Transverse colon (tissue), 4 donors: Measurements from ENCODE around the gene PTPRC. TPM values are rescaled to one million over a fixed set of nuclear protein-coding genes. Genes with fewer than 3 reads are reported as not detected.

Experiments
- DNase-seq: peaks from one replicate; pipeline ENCODE4 v3.0.0-alpha.2; 2019
- H3K27ac ChIP-seq, 4 donors: fragments of 200-600 bp; sonication (generic); 2 replicates each; pipeline ENCODE4 v1.5.1; 2016 to 2018; ENCODE audit warnings: inconsistent platforms in 4 of 4
- H3K27me3 ChIP-seq: fragments of 200-600 bp; sonication (generic); 2 replicates; pipeline ENCODE4 v1.5.1; 2017; ENCODE audit warnings: inconsistent platforms
- H3K36me3 ChIP-seq, 4 donors: fragments of 200-600 bp; sonication (generic); 2 replicates each; pipeline ENCODE4 v1.5.1; 2017 to 2019; ENCODE audit warnings: inconsistent platforms in 4 of 4
- H3K4me1 ChIP-seq, 4 donors: fragments of 200-600 bp; sonication (generic); 2 replicates each; pipeline ENCODE4 v1.5.1; 2017 to 2020; ENCODE audit warnings: inconsistent platforms in 4 of 4
- H3K4me3 ChIP-seq, 4 donors: fragments of 200-600 bp; sonication (generic); 1 replicate in 1 of 4; 2 replicates in 3 of 4; pipeline versions ENCODE4 v1.5.1 to v1.6.1; 2017 to 2019; ENCODE audit warnings: inconsistent platforms in 4 of 4
- H3K9me3 ChIP-seq, 2 donors: fragments of 200-600 bp; sonication (generic); 2 replicates each; pipeline ENCODE4 v1.5.1; 2017 to 2019; ENCODE audit warnings: inconsistent platforms in 2 of 2
- EP300 ChIP-seq: sonication (generic); formaldehyde crosslinking; IDR thresholded peaks from one replicate; pipeline ENCODE4 v1.6.1; 2017; ENCODE audit warnings: antibody characterized with exemption, low read depth
- POLR2A ChIP-seq: fragments of 450-650 bp; IDR thresholded peaks from one replicate; pipeline ENCODE4 v1.6.1; 2016; ENCODE audit warnings: antibody characterized with exemption, mild to moderate bottlenecking, moderate library complexity
- POLR2AphosphoS5 ChIP-seq, 3 donors: sonication (generic); formaldehyde crosslinking; IDR thresholded peaks; one replicate each; pipeline ENCODE4 v1.6.1; 2016; ENCODE audit warnings: antibody characterized with exemption in 3 of 3
- WGBS, 2 donors: methylation state at CpG; one replicate each; pipeline ENCODE4 v1.1.5; 2018; ENCODE audit warnings: low coverage in 1 of 2; 5-methylcytosine and 5-hydroxymethylcytosine counted together
- in situ Hi-C, 4 donors: fragments of 200-750 bp; cut with MboI; loops; one replicate each; pipeline versions ENCODE4 v1.15.0 to v1.15.1; 2017; ENCODE audit warnings: low sequenced_read_pairs in 3 of 4, low pct_ligation_motif_present in 1 of 4, low pct_unique_long_range_greater_than_20kb in 1 of 4
- intact Hi-C: fragments of 100-400 bp; cut with DNase I; formaldehyde crosslinking; loops from one replicate; pipeline ENCODE4 v1.15.1; 2023; ENCODE audit warnings: low total_unique reads
- total RNA-seq, 4 donors: library from RNA; depleted of rRNA; stranded (reverse); fragments of >200 nt; gene quantifications; one replicate each; pipeline ENCODE4 v1.1.0, GENCODE V29; 2016
- TF ChIP-seq, protein P1 (sequence below), 5 experiments: fragments of 200-600 bp in 3 of 5; fragments of 450-650 bp in 2 of 5; sonication (generic) in 3 of 5; IDR thresholded peaks; 1 replicate in 2 of 5; 2 replicates in 3 of 5; pipeline ENCODE4 v1.5.1; 2016 to 2017; ENCODE audit warnings: antibody characterized with exemption in 5 of 5, inconsistent platforms in 3 of 5, mild to moderate bottlenecking in 2 of 5, moderate library complexity in 1 of 5

PTPRC gene
- total RNA-seq, 4 donors from 2014 or later: 6.4 to 50.7 (median 25.6) TPM

DNA sequence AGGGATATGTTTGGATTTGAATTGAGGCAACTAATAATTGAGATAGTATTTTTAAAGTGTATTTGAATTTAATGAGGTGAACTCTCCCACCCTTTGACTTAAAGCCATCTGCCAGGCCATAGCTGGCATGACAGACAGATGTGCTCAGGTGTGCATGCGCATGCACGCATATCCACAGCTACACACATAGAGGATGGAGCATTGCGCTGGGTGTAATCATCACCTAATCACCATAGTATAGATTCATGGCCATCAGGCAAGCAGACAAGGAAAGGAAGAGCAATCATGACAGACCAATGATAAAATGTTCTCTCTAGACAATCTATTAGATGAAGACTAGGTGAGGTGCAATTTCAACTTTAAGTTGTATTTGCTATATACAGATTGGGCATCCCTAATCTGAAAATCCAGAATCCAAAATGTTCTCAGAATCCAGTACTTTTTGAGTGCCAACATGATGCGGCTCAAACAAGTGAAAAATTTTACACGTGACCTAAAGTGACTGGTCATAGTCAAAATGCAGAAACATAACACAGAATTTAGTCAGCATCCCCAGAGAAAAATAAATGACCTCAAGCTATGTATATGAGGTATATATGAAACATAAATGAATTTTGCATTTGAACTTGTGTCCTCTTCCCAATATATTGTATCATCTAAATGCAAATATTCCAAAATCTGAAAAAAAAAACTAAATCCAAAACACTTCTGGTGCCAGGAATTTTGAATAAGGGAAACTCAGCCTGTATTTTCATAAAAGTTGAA, 70.1 kb downstream of the PTPRC start:
- TF ChIP-seq POLR2A (no peak), POLR2AphosphoS5 (IDR thresholded peaks at IDR 0.05) (no peak), EP300 (no peak)
- TF ChIP-seq, protein P1, sequence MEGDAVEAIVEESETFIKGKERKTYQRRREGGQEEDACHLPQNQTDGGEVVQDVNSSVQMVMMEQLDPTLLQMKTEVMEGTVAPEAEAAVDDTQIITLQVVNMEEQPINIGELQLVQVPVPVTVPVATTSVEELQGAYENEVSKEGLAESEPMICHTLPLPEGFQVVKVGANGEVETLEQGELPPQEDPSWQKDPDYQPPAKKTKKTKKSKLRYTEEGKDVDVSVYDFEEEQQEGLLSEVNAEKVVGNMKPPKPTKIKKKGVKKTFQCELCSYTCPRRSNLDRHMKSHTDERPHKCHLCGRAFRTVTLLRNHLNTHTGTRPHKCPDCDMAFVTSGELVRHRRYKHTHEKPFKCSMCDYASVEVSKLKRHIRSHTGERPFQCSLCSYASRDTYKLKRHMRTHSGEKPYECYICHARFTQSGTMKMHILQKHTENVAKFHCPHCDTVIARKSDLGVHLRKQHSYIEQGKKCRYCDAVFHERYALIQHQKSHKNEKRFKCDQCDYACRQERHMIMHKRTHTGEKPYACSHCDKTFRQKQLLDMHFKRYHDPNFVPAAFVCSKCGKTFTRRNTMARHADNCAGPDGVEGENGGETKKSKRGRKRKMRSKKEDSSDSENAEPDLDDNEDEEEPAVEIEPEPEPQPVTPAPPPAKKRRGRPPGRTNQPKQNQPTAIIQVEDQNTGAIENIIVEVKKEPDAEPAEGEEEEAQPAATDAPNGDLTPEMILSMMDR (IDR thresholded peaks at IDR 0.05): no peak
- Histone ChIP-seq H3K4me1 (no peaks in the 10 kb centered on the region), H3K4me3 (no peak overlapping the region), H3K9me3 (no peaks in the 10 kb centered on the region), H3K27ac (no peak overlapping the region), H3K36me3 (no peaks in the 10 kb centered on the region), H3K27me3 (no peaks in the 10 kb centered on the region)
- no peak for DNase-seq
- WGBS, 2 donors: 95 to 100% methylated on average over 4 to 5 of the region's 5 CpGs
- intact Hi-C loops (no loop called here), in situ Hi-C loops (no loop called here)

GRCh38 chr1:198711837-198712236, 73.0 kb downstream of the PTPRC start:
- Histone ChIP-seq H3K4me3 (no peak overlapping the region), H3K36me3 (no peaks in the 10 kb centered on the region), H3K27ac (no peak overlapping the region), H3K4me1 (no peaks in the 10 kb centered on the region), H3K9me3 (no peaks in the 10 kb centered on the region), H3K27me3 (no peaks in the 10 kb centered on the region)
- DNase-seq: no peak
- TF ChIP-seq EP300: no peak
- TF ChIP-seq, protein P1 (IDR thresholded peaks at IDR 0.05): no peak
- no peak for TF ChIP-seq POLR2AphosphoS5 (IDR thresholded peaks at IDR 0.05)
- TF ChIP-seq POLR2A: no peak
- in situ Hi-C loops (no loop called here), intact Hi-C loops (no loop called here)
- WGBS, 2 donors: 88 to 100% methylated on average over 1 of the region's 1 CpG

GRCh38 chr1:198713081-198713480, 74.2 kb downstream of the PTPRC start:
- TF ChIP-seq, protein P1 (IDR thresholded peaks at IDR 0.05): no peak
- TF ChIP-seq EP300: no peak
- no peak for TF ChIP-seq POLR2AphosphoS5 (IDR thresholded peaks at IDR 0.05)
- TF ChIP-seq POLR2A: no peak
- H3K27me3 ChIP-seq: no peaks in the 10 kb centered on the region
- H3K4me1 ChIP-seq: no peaks in the 10 kb centered on the region
- in situ Hi-C loops (no loop called here), intact Hi-C loops (no loop called here)
- no peak for DNase-seq
- H3K4me3 ChIP-seq: no peak overlapping the region
- no peak overlapping the region for H3K27ac ChIP-seq
- H3K9me3 ChIP-seq: no peaks in the 10 kb centered on the region
- H3K36me3 ChIP-seq: no peaks in the 10 kb centered on the region

- no peak overlapping the region for H3K27ac ChIP-seq
- H3K4me1 ChIP-seq: no peaks in the 10 kb centered on the region
- in situ Hi-C loops (no loop called here), intact Hi-C loops (no loop called here)
- no peaks in the 10 kb centered on the region for H3K36me3 ChIP-seq
- WGBS, 2 donors: 69 to 74% methylated on average over 3 to 5 of the region's 5 CpGs
- no peak overlapping the region for H3K4me3 ChIP-seq
- no peaks in the 10 kb centered on the region for H3K27me3 ChIP-seq
- DNase-seq: no peak
- TF ChIP-seq POLR2A: no peak
- TF ChIP-seq, protein P1 (IDR thresholded peaks at IDR 0.05): no peak
- no peak for TF ChIP-seq EP300
- TF ChIP-seq POLR2AphosphoS5 (IDR thresholded peaks at IDR 0.05): no peak
- no peaks in the 10 kb centered on the region for H3K9me3 ChIP-seq
Measured at GRCh38 chr1:198714271-198714670, 75.4 kb downstream of the PTPRC start.
